NCI-H524 (cell line): ENCODE results near the gene KRTAP10-2.
A peak's percentile ranks its signal among the peaks of the same experiment; 100 is the strongest.
"Not testable (repeated sequence)": the region's sequence is repeated elsewhere in the genome, so short reads cannot be mapped to it uniquely, and the experiment has no call there.

Experiments
- DNase-seq, 2 experiments: peaks; one replicate each; lab custom pipeline; 2025; lab: John Stamatoyannopoulos, UW

The KRTAP10-2 gene, protein sequence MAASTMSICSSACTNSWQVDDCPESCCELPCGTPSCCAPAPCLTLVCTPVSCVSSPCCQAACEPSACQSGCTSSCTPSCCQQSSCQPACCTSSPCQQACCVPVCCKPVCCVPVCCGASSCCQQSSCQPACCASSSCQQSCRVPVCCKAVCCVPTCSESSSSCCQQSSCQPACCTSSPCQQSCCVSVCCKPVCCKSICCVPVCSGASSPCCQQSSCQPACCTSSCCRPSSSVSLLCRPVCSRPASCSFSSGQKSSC

DNA sequence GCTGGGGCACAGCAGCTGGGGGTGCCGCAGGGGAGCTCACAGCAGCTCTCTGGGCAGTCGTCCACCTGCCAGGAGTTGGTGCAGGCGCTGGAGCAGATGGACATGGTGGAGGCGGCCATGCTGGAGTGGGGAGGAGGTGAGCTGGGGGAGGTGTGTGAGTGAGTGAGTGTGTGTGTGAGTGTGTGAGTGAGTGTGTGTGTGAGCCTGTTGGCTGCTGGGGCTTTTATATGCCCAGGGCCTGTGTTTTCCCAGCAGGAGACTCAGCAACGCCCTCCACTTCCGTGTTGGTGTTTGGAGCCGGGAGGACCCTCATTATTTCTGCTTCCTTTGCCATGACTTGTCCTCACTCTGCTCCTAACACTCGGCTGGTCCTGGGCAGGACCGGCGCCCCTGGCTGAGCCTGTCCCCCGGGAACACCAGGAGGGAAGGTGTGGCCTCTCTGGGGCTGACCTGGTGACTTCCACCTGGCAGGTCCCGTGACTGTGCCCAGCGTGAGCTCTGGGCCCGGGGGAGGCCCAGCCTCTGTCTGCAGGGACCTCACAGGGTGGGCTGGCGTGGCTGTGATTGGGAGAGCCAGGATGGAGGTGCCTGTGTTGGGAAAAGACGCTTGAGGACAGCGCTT, at the start of gene KRTAP10-2:
TSS of gene KRTAP10-2 (minus strand) at position 166 of the 622 bp plus-strand sequence. CDS start at position 119, 47 bp downstream.
- peak in 1 of 2 experiments; percentile 26 for DNase-seq

DNA sequence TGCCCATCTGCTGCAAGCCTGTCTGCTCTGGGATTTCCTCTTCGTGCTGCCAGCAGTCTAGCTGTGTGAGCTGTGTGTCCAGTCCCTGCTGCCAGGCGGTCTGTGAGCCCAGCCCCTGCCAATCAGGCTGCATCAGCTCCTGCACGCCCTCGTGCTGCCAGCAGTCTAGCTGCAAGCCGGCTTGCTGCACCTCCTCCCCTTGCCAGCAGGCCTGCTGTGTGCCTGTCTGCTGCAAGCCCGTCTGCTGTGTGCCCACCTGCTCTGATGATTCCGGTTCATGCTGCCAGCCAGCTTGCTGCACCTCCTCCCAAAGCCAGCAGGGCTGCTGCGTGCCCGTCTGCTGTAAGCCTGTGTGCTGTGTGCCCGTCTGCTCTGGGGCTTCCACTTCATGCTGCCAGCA, 49.8 kb upstream of the KRTAP10-2 start:
- peak in 1 of 2 experiments; percentile 57 for DNase-seq

DNA sequence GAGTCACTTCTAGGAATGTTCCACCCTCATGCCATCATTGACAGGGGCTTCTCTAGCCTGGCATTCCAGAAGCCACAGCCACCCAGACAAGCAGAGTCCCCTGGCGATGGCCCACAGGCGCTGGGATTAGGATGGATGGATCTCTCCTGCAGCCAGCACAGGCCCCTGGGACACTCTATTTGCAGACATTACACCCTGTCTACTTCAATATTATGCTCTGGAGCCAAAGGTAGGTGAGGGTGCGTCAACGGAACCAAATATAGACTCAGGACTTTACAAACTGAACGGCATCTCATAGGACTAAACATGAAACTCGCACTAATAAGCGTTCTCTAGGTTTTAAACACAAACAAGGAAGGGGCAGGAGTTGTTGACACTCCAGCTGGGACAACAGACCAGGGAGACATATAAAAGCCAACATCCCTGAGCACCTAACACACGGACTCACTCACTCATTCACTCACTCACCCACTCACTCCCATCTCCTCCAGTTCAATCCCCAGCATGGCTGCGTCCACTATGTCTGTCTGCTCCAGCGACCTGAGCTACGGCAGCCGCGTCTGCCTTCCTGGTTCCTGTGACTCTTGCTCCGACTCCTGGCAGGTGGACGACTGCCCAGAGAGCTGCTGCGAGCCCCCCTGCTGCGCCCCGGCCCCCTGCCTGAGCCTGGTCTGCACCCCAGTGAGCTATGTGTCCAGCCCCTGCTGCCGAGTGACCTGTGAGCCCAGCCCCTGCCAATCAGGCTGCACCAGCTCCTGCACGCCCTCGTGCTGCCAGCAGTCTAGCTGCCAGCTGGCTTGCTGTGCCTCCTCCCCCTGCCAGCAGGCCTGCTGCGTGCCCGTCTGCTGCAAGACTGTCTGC, 49.0 kb upstream of the KRTAP10-2 start, which contains the start of gene KRTAP10-7:
TSS of gene KRTAP10-7 (plus strand) at position 480 of the 861 bp plus-strand sequence. CDS start at position 505, 25 bp downstream.
- DNase-seq = not testable (repeated sequence)

DNA sequence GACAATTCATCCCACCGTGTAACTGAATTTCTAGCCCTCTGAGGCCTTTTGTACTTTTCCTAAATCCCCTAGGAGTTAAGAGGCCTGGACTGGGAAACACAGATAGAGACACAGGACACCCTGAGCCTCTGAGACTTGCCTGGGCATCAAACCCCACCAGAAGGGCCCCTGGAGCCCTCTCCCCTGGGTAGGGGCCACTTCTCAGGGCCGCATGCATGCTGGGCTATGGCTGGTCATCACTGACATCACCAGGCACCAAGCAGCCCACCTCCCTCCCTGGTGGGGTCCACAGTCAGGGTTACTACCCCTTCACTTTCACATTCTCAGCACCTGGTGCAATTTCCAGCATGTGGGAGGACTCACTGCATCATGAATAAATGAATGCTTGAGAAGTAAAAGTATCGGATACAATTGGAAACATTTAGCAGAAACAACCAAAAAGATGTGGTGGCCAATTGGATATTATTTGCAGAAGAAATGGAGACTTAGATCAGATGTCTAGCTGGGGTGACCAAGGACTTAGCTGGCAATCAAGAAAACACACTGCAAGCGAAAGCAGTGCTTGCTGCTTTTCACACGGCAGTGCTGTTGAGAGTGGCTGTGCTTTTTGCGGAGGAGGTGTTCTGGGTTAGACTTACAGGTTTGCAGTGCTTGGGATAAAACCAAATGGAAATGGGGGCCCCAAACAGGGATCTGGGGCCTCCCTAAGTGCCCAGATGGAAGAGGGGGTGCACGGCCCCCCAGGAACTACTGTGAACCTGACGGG, 48.1 kb upstream of the KRTAP10-2 start:
- DNase-seq = no peak

DNA sequence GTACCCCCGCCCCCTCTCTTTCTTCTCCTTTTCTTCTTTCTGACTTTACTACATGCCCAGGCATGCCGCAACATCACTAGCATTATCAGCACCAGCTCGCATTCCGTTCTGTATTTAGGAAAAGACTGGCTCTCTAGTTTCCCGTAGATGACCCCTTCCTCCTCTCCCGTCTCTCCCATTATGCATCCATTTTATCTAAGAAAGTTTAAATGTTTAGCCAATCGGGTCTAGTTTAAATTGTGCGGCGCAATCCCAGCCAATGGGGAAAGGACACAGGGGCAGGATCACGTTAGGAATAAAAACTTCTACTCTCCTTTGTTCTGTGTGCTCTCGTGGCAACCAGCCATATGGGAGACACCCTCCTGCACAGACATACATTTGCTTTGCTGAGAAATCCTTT, 46.8 kb upstream of the KRTAP10-2 start:
- DNase-seq = no peak

DNA sequence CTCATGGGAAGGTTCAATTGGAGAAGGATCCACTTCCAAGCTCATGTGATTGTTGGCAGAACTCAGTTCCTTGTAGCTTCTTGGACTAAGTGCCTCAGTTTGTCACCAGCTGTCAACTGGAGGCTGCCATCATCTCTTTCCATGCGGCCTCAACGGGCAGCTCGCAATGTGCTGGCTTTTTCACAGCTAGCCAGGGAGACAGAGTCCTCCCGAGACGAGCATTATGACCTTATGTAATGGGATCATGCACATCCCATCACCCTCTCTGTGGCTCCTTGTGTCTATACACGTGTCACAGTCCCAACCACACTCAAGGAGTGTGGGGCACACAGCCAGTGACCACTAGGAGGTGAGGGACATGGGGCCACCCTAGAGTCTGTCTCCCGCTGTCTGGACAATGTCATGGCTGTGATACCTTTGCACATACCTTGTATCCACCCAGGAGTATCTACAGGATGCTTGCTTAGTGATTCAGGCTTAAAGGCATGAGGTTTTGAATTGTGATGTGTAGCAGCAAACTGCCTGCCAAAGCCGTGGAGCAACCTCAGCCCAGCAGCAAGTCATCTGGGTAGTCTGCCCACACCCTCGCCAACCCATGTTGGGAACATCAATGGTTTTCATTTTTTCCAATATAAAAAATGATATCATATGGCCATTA, 44.9 kb upstream of the KRTAP10-2 start:
- no peak for DNase-seq

DNA sequence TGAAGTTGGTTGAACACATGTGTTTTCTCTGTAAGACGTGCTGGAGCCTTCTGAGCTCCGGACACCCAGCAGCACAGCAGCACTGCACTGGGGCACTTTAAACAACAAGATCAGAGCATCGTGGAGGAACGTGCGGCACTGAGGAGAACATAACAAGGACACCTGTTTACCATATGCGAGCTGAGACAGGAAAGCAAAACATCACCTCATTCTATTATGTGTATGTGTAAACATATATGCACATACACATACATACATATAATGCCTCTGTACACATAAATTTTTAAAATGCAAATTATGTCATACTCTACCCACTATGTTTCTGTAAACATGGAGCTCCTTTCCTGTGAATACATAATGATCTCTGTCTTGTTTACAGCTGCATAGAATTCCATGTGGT, 44.2 kb upstream of the KRTAP10-2 start:
- no peak for DNase-seq

DNA sequence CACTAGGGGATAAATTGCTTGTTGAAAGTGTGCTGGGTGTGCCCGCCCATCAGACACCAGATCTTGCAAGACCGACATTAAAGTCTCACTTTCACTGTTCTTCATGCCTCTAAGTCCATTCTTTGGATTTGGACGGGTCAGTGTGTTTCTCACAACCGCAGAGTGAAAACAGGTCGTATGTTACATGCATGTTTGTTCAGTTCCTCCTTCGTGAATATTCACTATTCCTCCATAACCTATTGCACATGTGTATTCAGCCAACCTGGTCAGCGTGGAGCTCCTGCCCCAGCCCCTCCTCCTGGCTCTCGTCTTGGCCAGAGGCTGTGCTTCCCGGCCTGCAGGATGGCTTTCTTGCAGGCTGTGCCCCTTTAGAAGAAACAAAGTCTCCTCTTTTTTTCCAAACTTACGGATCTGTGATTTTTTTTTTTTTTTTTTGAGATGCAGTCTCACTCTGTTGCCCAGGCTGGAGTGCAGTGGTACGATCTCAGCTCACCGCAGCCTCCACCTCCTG, 43.2 kb upstream of the KRTAP10-2 start:
- DNase-seq = no peak

DNA sequence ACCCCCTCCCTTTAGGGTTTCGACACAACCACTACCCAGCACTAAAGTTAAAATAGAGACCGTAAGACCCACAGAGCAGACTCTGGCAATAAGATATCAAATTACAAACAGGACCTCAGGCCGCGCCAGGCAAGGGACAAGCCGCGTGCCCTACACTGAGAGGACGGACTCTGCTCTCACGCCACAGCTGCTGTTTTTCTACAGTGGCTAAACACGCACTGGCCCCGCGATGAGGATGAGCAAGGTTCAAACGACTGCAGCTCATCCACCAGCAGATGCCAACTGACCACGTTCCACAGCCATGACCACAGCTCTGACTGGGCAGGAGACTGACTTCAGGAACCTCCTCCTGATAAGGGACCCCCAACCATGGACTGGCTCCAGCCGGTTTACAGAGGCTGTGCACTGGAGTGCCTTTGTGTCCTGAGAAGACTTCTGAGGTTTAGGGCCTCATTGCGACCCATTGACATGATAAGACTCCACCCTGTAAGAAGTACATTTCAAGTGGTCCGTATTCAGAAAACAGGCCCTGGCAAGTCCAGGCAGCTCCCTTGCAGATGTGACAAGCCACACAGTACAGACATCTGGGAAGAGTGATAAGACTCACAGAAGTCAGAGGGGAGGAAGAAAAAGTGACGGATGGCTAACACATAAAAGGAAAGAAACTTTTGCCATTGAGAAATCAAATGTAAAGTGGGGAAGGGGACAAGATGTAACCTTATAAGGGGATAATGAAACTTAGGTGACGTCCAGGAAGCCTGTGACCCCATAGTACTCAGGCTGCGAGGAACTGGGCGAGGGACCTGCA, 42.5 kb upstream of the KRTAP10-2 start:
- DNase-seq = no peak

DNA sequence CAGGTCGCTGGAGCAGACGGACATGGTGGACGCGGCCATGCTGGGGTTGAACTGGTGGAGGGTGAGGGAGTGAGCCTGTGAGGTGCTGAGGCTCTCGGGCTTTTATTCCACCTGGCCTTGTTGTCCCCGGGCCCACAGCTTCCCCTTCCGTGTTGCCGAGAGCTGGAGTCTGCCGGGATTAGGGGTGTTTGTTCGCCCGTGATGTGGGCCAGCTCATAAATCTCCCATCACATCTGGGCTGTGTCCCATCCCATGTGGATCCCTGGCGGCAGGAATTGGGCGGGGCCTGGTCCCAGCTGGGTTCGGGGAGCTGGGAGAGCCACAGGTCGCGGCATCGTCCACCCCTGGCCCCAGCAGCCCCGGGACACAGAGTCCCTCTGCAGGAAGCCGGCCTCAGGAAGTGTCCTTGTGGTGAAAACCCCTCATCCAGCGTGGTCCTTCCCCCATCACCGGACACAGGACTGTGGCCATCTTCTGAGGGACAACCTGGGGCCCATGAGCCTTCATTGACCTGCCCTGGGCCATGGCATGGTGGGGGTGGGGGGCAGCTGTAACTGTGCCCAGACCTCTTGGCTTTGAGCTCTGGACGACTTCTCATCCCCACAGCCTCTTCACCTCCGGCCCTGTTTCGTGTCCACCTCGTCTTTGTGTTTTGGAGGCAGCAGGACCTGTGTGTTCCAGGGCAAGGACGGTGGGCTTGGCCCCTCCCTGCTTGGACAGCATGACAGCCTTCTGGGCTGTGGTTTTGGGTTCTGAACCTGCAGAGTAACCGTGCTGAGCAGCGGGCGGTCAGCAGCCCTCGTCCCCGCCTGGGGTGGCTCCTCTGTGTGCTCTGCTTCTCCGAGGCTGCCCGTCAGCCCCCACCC, 41.4 kb upstream of the KRTAP10-2 start, which contains the start of gene KRTAP10-6:
TSS of gene KRTAP10-6 (minus strand) at position 60 of the 866 bp plus-strand sequence. CDS start at position 39, 21 bp downstream.
- peak in 1 of 2 experiments; percentile 24 for DNase-seq

DNA sequence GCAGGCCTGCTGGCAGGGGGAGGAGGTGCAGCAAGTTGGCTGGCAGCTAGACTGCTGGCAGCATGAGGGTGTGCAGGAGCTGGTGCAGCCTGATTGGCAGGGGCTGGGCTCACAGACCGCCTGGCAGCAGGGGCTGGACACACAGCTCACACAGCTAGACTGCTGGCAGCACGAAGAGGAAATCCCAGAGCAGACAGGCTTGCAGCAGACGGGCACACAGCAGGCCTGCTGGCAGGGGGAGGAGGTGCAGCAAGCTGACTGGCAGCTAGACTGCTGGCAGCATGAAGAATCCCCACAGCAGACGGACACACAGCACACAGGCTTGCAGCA, 40.5 kb upstream of the KRTAP10-2 start:
- not testable (repeated sequence) for DNase-seq

DNA sequence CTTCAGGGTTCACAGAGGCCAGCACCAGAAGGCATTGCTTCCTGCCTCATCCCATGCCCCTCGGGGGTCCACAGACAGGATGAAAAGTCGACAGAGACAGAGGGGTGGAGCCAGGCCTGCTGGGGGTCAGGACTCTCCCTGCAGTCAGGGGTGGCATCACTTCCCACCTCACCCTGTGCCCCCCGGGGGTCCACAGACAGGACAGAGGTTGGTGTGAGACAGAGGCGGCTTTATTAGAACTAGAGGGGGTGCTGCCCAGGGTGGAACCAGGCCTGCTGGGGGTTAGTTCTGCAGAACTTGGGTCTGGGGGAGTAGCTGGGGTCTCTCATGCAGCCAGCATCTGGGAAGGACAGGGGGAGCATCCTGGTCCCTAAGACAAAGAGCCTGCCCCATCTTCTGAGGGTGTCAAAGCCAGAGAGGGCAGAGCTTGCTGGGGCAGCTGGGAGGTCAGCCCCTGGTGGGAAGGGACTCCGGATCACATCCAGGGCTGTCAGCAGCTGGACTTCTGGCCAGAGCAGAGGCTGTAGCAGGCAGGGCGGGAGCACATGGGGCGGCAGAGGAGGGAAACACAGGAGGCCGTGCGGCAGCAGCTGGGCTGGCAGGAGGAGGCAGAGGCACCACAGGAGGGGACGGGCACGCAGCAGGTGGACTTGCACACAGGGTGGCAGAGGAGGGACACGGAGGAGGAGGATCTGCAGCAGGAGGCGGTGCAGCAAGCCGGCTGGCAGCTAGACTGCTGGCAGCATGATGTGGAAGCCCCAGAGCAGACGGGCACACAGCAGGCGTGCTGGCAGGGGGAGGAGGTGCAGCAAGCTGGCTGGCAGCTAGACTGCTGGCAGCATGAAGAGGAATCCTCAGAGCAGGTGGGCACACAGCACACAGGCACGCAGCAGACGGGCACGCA, 39.8 kb upstream of the KRTAP10-2 start:
- DNase-seq = peak in 1 of 2 experiments; percentile 42

DNA sequence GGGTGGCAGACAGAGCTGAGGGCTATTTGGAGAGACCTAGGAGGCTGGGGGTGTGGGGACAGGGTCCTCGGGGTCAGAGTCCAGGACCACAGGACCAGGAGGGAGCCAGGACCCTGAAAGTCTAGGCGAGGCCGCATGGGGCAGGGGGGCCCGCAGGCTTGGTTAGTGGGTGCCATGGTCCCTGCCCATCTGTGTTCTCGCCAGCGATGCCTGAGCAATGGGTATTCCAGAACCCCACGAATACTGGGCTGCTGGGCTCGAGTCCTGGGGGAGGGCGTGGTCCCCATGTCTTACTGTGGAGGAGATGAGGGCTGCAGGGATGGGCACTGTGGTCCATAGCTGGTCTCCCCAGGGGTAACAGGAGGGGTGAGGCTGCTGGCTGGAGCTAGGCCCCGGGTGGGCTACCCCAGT, 39.0 kb upstream of the KRTAP10-2 start:
- DNase-seq = no peak

DNA sequence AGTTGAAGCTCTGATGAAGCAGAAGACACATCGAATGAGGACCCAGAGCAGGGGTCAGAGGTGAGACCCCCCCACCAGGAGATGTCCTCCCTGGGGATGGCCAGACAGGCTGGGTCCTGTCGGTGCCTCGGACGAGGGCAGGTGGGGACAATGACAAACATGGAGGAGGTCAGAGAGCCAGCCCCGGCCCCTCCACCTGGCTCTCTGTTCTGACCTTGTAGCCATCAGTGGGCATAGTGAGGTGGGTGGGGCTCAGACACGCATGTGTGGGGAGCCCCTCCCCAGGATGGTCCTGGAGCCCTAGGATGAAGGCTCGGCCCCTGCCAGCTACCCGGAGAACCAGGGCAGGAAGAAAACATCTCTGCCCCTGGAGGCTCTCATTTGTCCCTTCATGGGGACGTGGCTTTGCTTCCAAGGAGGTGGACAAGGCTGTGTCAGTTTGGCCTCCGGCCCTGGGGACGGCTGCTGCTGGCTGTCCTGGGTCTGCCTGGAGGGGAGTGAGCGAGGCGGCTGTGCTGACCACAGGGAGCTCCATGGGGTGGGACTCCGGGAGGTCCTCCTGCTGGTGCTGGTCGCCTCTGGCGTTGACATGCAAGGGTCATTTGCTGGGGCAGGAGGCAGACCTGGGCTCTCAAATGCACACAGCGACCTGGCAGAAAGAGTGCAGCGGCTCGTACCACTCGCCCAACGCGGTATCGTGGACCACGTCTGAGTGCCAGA, 38.4 kb upstream of the KRTAP10-2 start:
- no peak for DNase-seq

DNA sequence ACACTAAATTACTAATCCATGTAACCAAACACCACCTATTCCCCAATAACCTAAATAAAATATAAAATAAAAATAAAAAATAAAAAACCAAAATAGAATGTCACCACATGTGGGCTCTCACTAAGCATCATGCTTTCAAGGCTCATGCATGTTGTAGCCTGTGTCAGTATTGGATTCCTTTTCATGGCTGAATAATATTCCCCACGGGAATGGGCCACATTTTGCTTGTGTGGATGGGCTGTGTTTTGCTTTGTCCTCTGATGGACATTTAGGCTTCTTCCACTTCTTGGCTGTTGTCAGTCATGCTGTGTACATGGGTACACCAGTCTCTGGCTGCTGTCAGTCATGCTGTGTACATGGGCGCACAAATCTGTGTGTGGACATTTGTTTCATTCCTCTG, 37.8 kb upstream of the KRTAP10-2 start:
- DNase-seq = no peak

DNA sequence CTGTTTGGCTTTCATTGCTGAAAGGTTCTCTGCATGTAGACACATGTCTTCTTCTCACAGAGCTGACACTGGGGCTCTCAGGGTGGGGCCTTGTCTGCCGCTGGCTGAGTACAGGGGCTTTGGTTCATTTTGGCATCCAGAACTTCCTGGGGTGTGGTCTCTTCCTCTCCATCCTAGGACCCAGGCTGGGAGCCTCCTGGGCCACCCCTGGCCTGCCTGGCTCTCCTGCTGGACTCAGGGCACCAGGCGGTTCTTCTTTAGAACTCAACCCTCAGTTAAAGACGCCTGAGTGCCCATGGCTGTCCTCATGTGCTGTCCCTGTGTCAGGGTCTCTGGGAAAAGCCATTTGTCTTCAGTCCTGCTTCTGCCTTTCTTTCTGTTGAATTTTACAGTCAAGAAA, 34.6 kb upstream of the KRTAP10-2 start:
- no peak for DNase-seq

DNA sequence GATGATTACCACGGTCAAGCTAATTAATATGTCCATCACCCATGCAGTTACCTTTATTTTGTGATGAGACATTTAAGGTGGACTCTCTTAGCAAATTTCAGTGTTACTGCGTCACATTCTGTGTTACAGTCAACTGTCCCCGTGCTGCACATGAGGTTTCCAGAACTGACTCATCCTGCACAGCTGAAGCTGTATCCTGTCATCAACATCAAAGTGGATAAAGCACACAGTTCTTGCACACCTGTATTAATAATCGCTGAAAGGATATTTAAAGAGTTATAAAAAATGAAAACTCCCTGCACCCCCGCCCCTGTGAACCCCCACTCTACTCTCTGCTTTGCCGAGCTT, 32.5 kb upstream of the KRTAP10-2 start:
- DNase-seq = no peak
